Stimulated activated CD4-positive, alpha-beta T cell treated with anti-CD3 and anti-CD28 coated beads, Interleukin-4, amount 100 ng/mL, for 4 hours (primary cell): ENCODE data around the gene RBFOX1.

Experiments
- DNase-seq, 2 experiments: peaks; one replicate each; pipeline ENCODE4 v3.0.0-alpha.2; 2020

RBFOX1 gene

GRCh38 chr16:7335991-7336634, 3.5 kb downstream of the RBFOX1 start:
- no peak for DNase-seq

DNA sequence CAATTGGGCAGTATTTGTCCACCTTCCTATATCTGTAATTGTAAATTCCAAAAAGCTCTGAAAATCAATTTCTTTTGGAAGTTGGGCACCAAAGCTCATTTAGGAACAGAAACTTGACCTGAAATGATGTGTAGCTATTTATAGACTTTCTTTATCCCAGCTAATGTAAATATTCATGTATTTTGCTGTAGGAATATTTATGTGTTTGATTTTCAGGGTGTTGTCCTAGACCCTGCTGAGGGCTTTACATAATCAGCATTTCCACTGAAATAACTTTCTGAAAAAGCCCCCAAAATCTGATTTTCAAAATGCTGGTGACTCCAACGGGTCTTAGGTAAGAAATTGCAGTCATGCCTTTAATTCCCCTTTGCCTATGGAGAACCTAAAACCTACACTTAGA, 4.1 kb downstream of the RBFOX1 start:
- no peak for DNase-seq

DNA sequence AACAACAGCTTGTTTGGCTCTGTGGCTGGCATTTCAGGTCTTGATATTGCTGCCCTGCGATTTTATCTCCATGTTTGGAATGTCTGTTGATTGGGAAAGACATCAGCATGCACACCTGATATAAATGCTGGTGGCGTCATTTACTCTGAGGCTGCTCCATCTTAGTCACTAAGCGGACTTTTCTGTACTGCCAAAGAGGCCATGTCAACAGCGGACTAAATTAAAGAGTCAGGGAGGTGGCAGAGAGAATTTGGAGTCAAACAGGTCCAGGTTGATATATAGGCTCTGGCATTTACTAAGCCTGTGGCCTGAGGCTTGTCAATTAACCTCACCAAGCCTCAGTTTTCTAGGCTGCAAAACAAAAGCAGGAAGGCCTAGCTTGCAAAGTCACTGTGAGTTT, 6.2 kb downstream of the RBFOX1 start:
- DNase-seq = no peak

DNA sequence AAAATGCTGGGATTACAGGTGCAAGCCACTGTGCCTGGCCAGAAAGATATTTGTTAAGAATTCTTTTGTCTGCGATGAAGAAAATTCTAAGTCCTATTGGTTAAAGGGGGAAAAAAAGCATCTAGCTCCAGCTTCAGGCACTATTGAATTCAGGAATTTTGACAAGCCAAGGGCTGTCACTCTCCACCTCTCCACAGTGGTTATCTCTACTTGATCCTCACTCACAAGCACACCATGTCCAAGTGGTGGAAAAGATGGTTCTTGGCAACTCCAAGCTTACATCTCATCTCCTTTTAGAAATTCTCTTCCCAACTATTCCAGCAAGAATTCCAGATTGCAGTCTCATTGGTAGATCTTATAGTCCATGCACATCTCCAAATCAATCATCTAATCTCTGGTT, 7.1 kb downstream of the RBFOX1 start:
- no peak for DNase-seq

DNA sequence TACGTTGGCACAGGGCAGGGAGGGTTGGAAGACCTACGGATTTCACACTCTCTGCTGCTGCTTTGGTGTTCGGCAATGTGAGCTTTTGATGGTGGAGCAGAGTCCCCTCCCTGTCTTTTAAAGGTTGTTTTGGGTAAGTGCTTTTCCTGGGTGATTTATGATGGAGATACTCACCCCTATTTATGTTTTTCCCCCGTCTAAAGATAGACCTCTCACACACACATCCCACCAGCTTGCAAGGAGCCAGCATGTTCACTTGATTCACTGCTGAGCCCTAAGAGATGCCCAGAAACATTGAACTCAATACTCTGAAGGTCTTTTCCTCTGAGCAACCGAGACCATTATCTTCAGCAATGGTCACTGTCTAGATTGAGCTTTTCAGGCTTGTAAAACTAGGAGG, 8.3 kb downstream of the RBFOX1 start:
- DNase-seq = no peak

DNA sequence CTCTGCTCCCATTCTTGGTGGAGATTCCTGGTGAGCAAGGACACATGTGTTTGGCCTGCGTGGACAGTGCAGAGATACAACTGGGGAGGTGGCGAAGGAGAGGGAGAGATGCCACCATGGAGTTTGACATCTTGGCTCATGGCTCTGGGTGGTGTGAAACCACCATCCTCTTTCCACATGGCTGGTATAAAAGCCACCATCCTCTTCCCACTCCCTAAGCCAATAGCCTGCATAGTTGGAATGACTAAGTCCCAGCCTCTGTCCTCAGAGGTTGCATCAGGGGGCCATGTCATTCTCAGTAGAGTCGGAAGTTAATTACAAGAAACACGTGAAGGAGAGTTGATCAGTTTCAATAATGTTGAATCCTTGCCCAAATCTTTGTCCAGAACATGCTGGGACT, 10.0 kb downstream of the RBFOX1 start:
- DNase-seq = no peak

- DNase-seq = no peak
Measured at GRCh38 chr16:7343243-7343642, 10.6 kb downstream of the RBFOX1 start.

- no peak for DNase-seq
Measured at GRCh38 chr16:7344830-7345780, 12.5 kb downstream of the RBFOX1 start.

DNA sequence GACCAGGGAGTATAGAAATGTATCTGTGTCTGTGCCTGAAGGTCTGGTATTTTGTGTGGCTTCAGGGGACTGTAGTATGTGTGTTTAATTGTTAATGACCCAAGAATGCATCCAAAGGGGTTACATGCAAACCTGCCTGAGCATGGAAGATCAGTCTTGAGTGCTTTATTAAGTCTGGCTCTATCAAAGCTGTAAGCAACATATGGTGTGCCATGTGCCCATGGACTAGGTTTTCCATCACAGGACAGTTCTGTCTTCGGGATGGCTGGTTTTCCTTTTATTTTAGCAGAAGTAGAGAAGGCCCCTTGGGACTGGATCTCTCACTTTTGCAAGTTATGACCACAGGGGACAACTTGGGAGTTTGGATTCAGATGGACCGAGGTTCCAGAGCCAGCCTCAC, 18.2 kb downstream of the RBFOX1 start:
- DNase-seq = no peak

- no peak for DNase-seq
Measured at GRCh38 chr16:7351610-7352510, 19.2 kb downstream of the RBFOX1 start.

DNA sequence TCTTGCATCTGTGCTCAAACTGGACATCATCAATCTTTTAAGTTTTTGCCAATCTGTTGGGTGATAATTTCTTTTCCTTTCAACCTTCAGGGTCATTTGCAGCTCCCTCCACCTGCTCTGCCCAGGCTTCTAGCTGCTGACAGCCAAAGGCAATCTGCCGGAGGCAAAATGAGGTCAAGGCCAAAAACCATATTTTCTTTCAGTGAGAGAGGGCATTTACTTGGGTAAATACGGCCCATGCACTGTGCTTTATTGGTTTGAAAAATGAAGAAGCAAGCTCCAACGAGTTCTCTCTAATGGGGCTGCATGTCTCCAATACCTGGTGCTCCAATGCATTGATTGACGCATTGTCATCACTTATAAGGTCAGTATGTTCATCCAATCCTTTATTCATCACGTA, 23.1 kb downstream of the RBFOX1 start:
- no peak for DNase-seq

- DNase-seq = no peak
Measured at GRCh38 chr16:7361416-7362129, 28.9 kb downstream of the RBFOX1 start.

DNA sequence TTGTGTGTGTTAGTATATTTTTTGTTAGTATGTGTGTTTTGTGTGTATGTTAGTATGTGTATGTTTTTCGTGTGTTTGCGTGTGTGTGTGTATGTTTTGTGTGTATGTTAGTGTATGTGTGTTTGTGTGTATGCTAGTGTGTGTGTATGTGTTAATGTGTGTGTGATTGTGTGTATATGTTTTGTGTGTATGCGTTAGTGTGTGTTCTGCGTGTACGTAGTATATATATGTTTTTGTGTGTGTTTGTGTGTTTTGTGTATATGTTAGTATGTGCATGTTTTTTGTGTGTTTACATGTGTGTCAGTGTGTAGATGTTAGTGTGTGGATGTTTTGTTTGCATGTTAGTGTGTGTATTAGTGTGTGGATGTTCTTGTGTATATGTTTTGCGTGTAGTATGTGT, 29.6 kb downstream of the RBFOX1 start:
- no peak for DNase-seq

DNA sequence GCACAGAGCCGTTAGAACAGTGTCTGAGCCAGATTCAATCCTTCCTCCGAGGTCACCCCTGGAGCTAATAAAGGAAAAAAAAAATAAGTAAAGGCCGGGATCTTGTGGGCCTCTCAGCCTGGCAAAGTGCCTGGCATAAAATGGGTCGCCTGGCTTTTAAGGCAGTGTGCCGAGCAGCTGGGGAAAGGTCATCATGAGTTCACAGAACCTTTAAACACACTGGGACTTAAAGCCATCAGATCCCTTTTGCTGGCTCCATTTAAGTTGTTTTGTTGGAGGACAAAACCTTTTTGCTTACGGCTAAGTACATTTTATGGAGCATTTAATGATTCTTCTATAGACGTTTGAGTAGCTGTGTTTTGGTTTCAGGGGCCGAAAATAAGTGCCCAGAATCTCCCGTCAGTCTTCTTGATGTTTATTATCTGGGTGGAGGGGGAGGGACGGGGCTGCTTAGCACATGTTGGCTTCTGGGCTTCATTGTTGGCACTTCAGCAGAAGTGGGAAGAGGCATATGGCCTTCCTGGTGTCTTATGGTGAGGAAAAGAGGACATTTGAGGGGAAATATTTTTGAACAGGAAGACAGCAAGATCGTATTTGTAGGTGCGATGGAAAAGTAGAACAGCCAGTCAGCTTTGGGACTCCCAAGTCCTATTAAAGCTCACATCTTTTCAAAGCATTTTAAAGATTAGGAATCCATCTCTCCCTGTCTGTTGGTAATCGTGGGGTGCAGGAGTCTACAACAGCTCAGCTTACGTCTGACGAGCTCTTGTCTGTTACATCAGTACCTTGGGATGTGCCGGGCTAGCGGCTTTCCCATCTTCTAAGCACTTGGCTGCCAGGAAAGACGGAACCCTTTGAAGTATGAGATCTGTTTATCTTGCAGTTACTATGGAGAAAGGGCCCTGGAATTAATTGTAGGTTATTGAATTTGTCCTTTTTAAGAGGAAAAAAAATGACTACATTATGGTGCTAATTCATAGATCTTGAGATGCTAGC, 31.1 kb downstream of the RBFOX1 start:
- DNase-seq = no peak

GRCh38 chr16:7366041-7366440, 33.4 kb downstream of the RBFOX1 start:
- DNase-seq = no peak

DNA sequence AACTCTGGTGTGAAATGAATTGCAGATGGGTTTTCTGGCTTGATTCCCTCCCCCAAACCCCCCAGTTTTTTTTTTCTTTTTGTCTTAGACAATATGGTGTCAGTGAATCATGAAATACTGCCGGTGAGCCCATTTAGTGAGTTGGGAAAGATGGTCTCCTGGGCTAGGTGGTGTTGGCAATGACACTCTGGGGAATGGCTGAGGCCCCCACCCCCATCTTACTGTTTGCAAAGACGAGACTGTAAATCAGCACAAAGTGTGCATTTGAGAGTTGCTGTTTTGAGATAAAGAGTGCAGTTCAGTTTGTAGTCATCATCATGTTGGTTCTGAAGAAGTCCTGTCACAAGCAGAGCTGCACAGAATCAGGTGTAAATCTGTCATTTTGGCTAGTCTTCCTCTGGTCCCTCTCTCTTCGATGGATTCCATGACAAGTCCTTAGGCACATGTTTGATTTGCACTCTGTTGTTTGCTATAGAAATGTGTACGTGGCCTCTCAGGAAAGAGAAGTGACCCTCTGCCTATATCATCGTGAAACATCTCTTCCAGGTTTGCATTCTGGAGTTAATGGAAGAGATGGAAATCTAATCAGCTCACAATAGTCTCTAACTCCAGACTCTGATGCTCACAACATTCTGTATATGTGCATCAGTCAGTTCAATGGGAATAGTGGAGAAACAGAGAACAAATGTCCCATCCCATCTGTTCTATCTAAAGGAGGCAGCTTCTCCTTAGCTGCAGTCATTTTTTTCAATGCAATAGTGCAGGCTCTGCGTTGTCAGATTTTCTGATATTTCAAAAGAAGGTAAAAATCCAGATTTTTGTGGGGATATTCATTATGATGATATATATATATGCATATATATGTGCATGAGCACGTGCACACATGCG, 34.6 kb downstream of the RBFOX1 start:
- no peak for DNase-seq

DNA sequence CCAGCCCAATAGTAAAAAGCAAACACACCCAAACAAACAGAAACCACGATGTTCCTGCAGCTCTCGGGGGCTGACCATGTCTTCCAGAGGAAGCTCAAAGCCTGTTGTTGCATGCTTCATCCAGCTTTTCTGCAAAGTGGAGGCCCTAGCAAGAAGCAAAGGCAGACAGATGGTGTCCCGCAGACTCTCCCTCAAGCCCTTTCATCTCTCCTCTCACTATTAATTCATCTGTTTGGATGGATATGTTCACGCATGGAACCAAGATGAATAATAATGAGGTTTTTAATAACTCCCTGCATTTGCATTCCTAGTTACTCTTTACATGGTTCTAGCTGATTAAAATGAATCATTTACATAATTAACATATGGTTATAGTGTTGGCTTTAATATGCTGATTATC, 36.6 kb downstream of the RBFOX1 start:
- no peak for DNase-seq

- DNase-seq = no peak
Measured at GRCh38 chr16:7372095-7372494, 39.5 kb downstream of the RBFOX1 start.

- DNase-seq = no peak
Measured at GRCh38 chr16:7373776-7374175, 41.1 kb downstream of the RBFOX1 start.

DNA sequence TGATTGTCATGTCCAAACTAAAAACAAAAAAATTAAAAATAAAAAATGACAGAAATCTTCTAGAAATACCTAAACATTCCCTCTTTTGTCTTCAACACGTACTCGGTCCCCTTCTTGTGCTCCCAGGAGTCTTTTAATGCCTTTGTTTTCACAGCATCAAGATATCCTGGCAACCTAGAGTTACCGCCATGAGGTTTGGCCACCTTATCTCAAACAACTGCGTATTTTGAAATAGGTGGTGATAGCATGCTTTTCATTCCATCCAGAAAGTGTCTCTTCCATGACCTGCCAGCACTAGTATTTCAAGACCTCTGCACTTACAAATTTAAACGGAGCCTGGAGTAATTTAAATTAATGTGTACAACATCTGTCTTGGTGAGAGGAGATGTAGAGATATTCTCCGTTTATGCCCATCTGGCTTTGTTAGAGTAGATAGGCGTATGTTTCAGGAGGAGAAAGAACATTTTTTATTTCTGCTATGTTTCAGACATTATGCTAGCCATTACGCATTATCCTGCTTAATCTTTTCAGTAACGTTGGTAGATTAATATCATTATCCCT, 42.0 kb downstream of the RBFOX1 start:
- DNase-seq = no peak
